HEK293 (cell line): ENCODE data around the gene MTA1.

Source experiments
- CTCF ChIA-PET: fragments of 350-600 bp; formaldehyde crosslinking; extraction: SDS; loops from one replicate; lab custom pipeline; 2021; ENCODE audit warnings: antibody characterized with exemption; lab: Yijun Ruan, JAX
- POLR2A ChIA-PET: fragments of 300-600 bp; formaldehyde crosslinking; extraction: SDS; loops from one replicate; lab custom pipeline; 2020; ENCODE audit warnings: antibody characterized with exemption, inconsistent platforms; lab: Yijun Ruan, JAX
- H3K27ac ChIP-seq: fragments of 200-500 bp; sonication (Bioruptor generic); 2 replicates; pipeline ENCODE4 v1.5.1; 2014; ENCODE audit warnings: low read depth, low read length, control low read depth, inconsistent platforms; ENCODE audit errors: extremely low read depth
- H3K36me3 ChIP-seq, 2 experiments: fragments of 200-500 bp in 1 of 2; sonication (Bioruptor generic) in 1 of 2; 1 replicate in 1 of 2; 2 replicates in 1 of 2; pipeline ENCODE4 v1.5.1; 2014 to 2017; ENCODE audit warnings: inconsistent platforms in 2 of 2, low read length in 2 of 2; ENCODE audit not compliant: control insufficient read depth in 2 of 2, insufficient read depth in 1 of 2
- H3K4me1 ChIP-seq: fragments of 200-500 bp; sonication (Bioruptor generic); 2 replicates; pipeline ENCODE4 v1.5.1; 2014; ENCODE audit warnings: mild to moderate bottlenecking, low read length, inconsistent platforms; ENCODE audit not compliant: control insufficient read depth, insufficient read depth
- H3K4me3 ChIP-seq: 2 replicates; pipeline ENCODE4 v1.5.1; 2011; ENCODE audit warnings: low read depth, mild to moderate bottlenecking, control low read depth, low read length, moderate library complexity
- H3K9me3 ChIP-seq: fragments of 200-500 bp; sonication (Bioruptor generic); 2 replicates; pipeline ENCODE4 v1.5.1; 2014; ENCODE audit warnings: low read depth, low read length, inconsistent platforms; ENCODE audit not compliant: control insufficient read depth, insufficient read depth
- HIC1 ChIP-seq: fragments of 450-650 bp; formaldehyde crosslinking; IDR thresholded peaks from 2 replicates; pipeline ENCODE4 v1.5.1; 2016; ENCODE audit warnings: missing biosample characterization, missing genetic modification characterization
- KLF10 ChIP-seq: fragments of 450-650 bp; IDR thresholded peaks from 2 replicates; pipeline ENCODE4 v1.5.1; 2018; ENCODE audit warnings: missing biosample characterization, mild to moderate bottlenecking, missing genetic modification characterization
- SCRT1 ChIP-seq: fragments of 450-650 bp; formaldehyde crosslinking; IDR thresholded peaks from 2 replicates; pipeline ENCODE4 v1.5.1; 2016; ENCODE audit warnings: missing biosample characterization, missing genetic modification characterization, borderline replicate concordance
- SETDB1 ChIP-seq: IDR thresholded peaks from one replicate; pipeline ENCODE4 v1.6.1; 2017; ENCODE audit warnings: mild to moderate bottlenecking, low read length, moderate library complexity, mixed read lengths; ENCODE audit not compliant: insufficient read length
- SP3 ChIP-seq: fragments of 450-650 bp; formaldehyde crosslinking; IDR thresholded peaks from 2 replicates; pipeline ENCODE4 v1.5.1; 2016; ENCODE audit warnings: missing biosample characterization, missing genetic modification characterization
- ZBTB17 ChIP-seq: fragments of 450-650 bp; formaldehyde crosslinking; IDR thresholded peaks from 2 replicates; pipeline ENCODE4 v1.5.1; 2016; ENCODE audit warnings: missing biosample characterization, missing genetic modification characterization
- ZNF132 ChIP-seq: fragments of 450-650 bp; formaldehyde crosslinking; IDR thresholded peaks from 2 replicates; pipeline ENCODE4 v1.5.1; 2017; ENCODE audit warnings: missing biosample characterization, missing genetic modification characterization, borderline replicate concordance
- ZNF133 ChIP-seq: fragments of 450-650 bp; formaldehyde crosslinking; IDR thresholded peaks from 2 replicates; pipeline ENCODE4 v1.5.1; 2016; ENCODE audit warnings: missing biosample characterization, missing genetic modification characterization
- ZNF155 ChIP-seq: fragments of 450-650 bp; formaldehyde crosslinking; IDR thresholded peaks from 2 replicates; pipeline ENCODE4 v1.5.1; 2016; ENCODE audit warnings: missing biosample characterization, missing genetic modification characterization
- ZNF184 ChIP-seq: fragments of 450-650 bp; IDR thresholded peaks from 2 replicates; pipeline ENCODE4 v1.5.1; 2018; ENCODE audit warnings: missing biosample characterization, mild to moderate bottlenecking, missing genetic modification characterization
- ZNF223 ChIP-seq: fragments of 450-650 bp; formaldehyde crosslinking; IDR thresholded peaks from 2 replicates; pipeline ENCODE4 v1.5.1; 2016; ENCODE audit warnings: missing biosample characterization, missing genetic modification characterization
- ZNF248 ChIP-seq: fragments of 450-650 bp; formaldehyde crosslinking; IDR thresholded peaks from 2 replicates; pipeline ENCODE4 v1.5.1; 2017; ENCODE audit warnings: missing biosample characterization, missing genetic modification characterization
- ZNF555 ChIP-seq: fragments of 450-650 bp; formaldehyde crosslinking; conservative IDR thresholded peaks from 2 replicates; pipeline ENCODE4 v1.5.1; 2017; ENCODE audit warnings: missing biosample characterization, mild to moderate bottlenecking, missing genetic modification characterization, inconsistent platforms
- ZNF626 ChIP-seq: fragments of 450-650 bp; sonication (Bioruptor Pico); formaldehyde crosslinking; IDR thresholded peaks from 2 replicates; pipeline ENCODE4 v1.5.1; 2018; ENCODE audit warnings: missing biosample characterization, missing genetic modification characterization, inconsistent platforms
- ZNF658 ChIP-seq: fragments of 450-650 bp; formaldehyde crosslinking; IDR thresholded peaks from 2 replicates; pipeline ENCODE4; 2016; ENCODE audit warnings: missing biosample characterization, missing genetic modification characterization
- ZNF701 ChIP-seq: fragments of 450-650 bp; formaldehyde crosslinking; IDR thresholded peaks from 2 replicates; pipeline ENCODE4 v1.5.1; 2016; ENCODE audit warnings: missing biosample characterization, missing genetic modification characterization
- ZNF792 ChIP-seq: fragments of 450-650 bp; formaldehyde crosslinking; IDR thresholded peaks from 2 replicates; pipeline ENCODE4 v1.5.1; 2016; ENCODE audit warnings: missing biosample characterization, missing genetic modification characterization
- ZNF843 ChIP-seq: fragments of 450-650 bp; formaldehyde crosslinking; IDR thresholded peaks from 2 replicates; pipeline ENCODE4 v1.5.1; 2016; ENCODE audit warnings: missing biosample characterization, missing genetic modification characterization
- TF ChIP-seq, protein P1 (sequence below): fragments of 450-650 bp; formaldehyde crosslinking; conservative IDR thresholded peaks from 2 replicates; pipeline ENCODE4 v1.5.1; 2016; ENCODE audit warnings: low read depth, missing biosample characterization, missing genetic modification characterization
- TF ChIP-seq, protein P2 (sequence below): fragments of 450-650 bp; formaldehyde crosslinking; IDR thresholded peaks from 2 replicates; pipeline ENCODE4 v1.5.1; 2017; ENCODE audit warnings: missing biosample characterization, mild to moderate bottlenecking, missing genetic modification characterization, moderate library complexity
- TF ChIP-seq, protein P3 (sequence below): fragments of 450-650 bp; formaldehyde crosslinking; IDR thresholded peaks from 2 replicates; pipeline ENCODE4 v1.5.0; 2017; ENCODE audit warnings: missing biosample characterization, missing genetic modification characterization, borderline replicate concordance

Gene MTA1

DNA sequence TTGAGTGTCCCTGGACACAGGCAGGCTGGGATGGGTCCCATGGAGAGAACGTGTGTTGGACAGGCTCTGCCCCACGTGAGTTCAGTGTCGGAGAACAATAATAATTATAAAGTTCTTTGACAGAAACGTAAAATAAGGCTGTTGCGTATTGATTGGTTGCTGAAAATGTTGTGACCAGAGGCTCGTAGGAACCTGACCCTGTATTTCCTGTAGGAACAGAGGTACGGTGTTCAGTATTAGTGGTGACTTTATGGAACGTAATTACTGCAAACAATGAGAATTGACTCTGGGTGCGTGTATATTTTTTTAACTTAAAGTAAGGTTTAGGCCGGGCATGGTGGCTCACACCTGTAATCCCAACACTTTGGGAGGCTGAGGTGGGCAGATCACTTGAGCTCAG, 7.8 kb downstream of the MTA1 start:
- POLR2A ChIA-PET = no interaction called here

More for the DNA sequence above, 7.8 kb downstream of the MTA1 start:
- peaks cover 21 to 63% of the 10 kb centered on the region in 2 experiments; a peak in 2 of 3 replicates for H3K36me3 ChIP-seq
- CTCF ChIA-PET = no interaction called here
- no peak overlapping the region for H3K4me3 ChIP-seq
- TF ChIP-seq ZNF248 (tag by site-specific recombination) (no peak), ZNF658 (tag by site-specific recombination) (no peak), ZNF184 (tag by site-specific recombination) (no peak), ZNF626 (tag by site-specific recombination) (no peak), ZNF843 (tag by site-specific recombination) (no peak), ZBTB17 (no peak), ZNF792 (no peak), ZNF155 (tag by site-specific recombination) (no peak), HIC1 (tag by site-specific recombination) (no peak), SCRT1 (tag by site-specific recombination) (no peak), ZNF133 (tag by site-specific recombination) (0 out of 2 replicates have a peak, but pooled peaks have one; percentile 33), SETDB1 (peak; percentile 53), KLF10 (no peak), ZNF132 (tag by site-specific recombination) (no peak), ZNF701 (tag by site-specific recombination) (no peak), ZNF223 (no peak), ZNF555 (tag by site-specific recombination) (peak; percentile 75), SP3 (tag by site-specific recombination) (no peak)
- TF ChIP-seq, protein P1, sequence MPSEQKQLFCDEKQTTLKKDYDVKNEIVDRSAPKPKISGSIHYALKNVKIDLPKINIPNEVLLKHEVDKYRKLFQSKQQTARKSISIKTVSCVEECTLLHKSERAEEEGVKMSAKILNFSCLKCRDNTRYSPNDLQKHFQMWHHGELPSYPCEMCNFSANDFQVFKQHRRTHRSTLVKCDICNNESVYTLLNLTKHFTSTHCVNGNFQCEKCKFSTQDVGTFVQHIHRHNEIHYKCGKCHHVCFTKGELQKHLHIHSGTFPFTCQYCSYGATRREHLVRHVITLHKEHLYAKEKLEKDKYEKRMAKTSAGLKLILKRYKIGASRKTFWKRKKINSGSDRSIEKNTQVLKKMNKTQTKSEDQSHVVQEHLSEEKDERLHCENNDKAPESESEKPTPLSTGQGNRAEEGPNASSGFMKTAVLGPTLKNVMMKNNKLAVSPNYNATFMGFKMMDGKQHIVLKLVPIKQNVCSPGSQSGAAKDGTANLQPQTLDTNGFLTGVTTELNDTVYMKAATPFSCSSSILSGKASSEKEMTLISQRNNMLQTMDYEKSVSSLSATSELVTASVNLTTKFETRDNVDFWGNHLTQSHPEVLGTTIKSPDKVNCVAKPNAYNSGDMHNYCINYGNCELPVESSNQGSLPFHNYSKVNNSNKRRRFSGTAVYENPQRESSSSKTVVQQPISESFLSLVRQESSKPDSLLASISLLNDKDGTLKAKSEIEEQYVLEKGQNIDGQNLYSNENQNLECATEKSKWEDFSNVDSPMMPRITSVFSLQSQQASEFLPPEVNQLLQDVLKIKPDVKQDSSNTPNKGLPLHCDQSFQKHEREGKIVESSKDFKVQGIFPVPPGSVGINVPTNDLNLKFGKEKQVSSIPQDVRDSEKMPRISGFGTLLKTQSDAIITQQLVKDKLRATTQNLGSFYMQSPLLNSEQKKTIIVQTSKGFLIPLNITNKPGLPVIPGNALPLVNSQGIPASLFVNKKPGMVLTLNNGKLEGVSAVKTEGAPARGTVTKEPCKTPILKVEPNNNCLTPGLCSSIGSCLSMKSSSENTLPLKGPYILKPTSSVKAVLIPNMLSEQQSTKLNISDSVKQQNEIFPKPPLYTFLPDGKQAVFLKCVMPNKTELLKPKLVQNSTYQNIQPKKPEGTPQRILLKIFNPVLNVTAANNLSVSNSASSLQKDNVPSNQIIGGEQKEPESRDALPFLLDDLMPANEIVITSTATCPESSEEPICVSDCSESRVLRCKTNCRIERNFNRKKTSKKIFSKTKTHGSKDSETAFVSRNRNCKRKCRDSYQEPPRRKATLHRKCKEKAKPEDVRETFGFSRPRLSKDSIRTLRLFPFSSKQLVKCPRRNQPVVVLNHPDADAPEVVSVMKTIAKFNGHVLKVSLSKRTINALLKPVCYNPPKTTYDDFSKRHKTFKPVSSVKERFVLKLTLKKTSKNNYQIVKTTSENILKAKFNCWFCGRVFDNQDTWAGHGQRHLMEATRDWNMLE (tag by site-specific recombination) = no peak
- TF ChIP-seq, protein P2, sequence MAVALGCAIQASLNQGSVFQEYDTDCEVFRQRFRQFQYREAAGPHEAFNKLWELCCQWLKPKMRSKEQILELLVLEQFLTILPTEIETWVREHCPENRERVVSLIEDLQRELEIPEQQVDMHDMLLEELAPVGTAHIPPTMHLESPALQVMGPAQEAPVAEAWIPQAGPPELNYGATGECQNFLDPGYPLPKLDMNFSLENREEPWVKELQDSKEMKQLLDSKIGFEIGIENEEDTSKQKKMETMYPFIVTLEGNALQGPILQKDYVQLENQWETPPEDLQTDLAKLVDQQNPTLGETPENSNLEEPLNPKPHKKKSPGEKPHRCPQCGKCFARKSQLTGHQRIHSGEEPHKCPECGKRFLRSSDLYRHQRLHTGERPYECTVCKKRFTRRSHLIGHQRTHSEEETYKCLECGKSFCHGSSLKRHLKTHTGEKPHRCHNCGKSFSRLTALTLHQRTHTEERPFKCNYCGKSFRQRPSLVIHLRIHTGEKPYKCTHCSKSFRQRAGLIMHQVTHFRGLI (tag by site-specific recombination) = no peak
- TF ChIP-seq, protein P3, sequence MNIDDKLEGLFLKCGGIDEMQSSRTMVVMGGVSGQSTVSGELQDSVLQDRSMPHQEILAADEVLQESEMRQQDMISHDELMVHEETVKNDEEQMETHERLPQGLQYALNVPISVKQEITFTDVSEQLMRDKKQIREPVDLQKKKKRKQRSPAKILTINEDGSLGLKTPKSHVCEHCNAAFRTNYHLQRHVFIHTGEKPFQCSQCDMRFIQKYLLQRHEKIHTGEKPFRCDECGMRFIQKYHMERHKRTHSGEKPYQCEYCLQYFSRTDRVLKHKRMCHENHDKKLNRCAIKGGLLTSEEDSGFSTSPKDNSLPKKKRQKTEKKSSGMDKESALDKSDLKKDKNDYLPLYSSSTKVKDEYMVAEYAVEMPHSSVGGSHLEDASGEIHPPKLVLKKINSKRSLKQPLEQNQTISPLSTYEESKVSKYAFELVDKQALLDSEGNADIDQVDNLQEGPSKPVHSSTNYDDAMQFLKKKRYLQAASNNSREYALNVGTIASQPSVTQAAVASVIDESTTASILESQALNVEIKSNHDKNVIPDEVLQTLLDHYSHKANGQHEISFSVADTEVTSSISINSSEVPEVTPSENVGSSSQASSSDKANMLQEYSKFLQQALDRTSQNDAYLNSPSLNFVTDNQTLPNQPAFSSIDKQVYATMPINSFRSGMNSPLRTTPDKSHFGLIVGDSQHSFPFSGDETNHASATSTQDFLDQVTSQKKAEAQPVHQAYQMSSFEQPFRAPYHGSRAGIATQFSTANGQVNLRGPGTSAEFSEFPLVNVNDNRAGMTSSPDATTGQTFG (tag by site-specific recombination) = no peak
- no peaks in the 10 kb centered on the region; the same call in 1 of the 2 replicates for H3K9me3 ChIP-seq
- peaks cover 4% of the 10 kb centered on the region; the same call in 1 of the 2 replicates for H3K4me1 ChIP-seq
- H3K27ac ChIP-seq = no peak overlapping the region
